HEK293 (cell line): ENCODE measurements around the gene CEP83.
A peak's percentile ranks its signal among the peaks of the same experiment; 100 is the strongest.
"Not testable (repeated sequence)": the region's sequence is repeated elsewhere in the genome, so short reads cannot be mapped to it uniquely, and the experiment has no call there.

Experiments
- CTCF ChIA-PET: fragments of 350-600 bp; formaldehyde crosslinking; extraction: SDS; loops from one replicate; lab custom pipeline; 2021; ENCODE audit warnings: antibody characterized with exemption; lab: Yijun Ruan, JAX
- POLR2A ChIA-PET: fragments of 300-600 bp; formaldehyde crosslinking; extraction: SDS; loops from one replicate; lab custom pipeline; 2020; ENCODE audit warnings: antibody characterized with exemption, inconsistent platforms; lab: Yijun Ruan, JAX
- H3K27ac ChIP-seq: fragments of 200-500 bp; sonication (Bioruptor generic); 2 replicates; pipeline ENCODE4 v1.5.1; 2014; ENCODE audit warnings: low read depth, low read length, control low read depth, inconsistent platforms; ENCODE audit errors: extremely low read depth
- H3K36me3 ChIP-seq, 2 experiments: fragments of 200-500 bp in 1 of 2; sonication (Bioruptor generic) in 1 of 2; 1 replicate in 1 of 2; 2 replicates in 1 of 2; pipeline ENCODE4 v1.5.1; 2014 to 2017; ENCODE audit warnings: inconsistent platforms in 2 of 2, low read length in 2 of 2; ENCODE audit not compliant: control insufficient read depth in 2 of 2, insufficient read depth in 1 of 2
- H3K4me1 ChIP-seq: fragments of 200-500 bp; sonication (Bioruptor generic); 2 replicates; pipeline ENCODE4 v1.5.1; 2014; ENCODE audit warnings: mild to moderate bottlenecking, low read length, inconsistent platforms; ENCODE audit not compliant: control insufficient read depth, insufficient read depth
- H3K4me3 ChIP-seq: 2 replicates; pipeline ENCODE4 v1.5.1; 2011; ENCODE audit warnings: low read depth, mild to moderate bottlenecking, control low read depth, low read length, moderate library complexity
- H3K9me3 ChIP-seq: fragments of 200-500 bp; sonication (Bioruptor generic); 2 replicates; pipeline ENCODE4 v1.5.1; 2014; ENCODE audit warnings: low read depth, low read length, inconsistent platforms; ENCODE audit not compliant: control insufficient read depth, insufficient read depth
- BCL11B ChIP-seq: fragments of 450-650 bp; formaldehyde crosslinking; IDR thresholded peaks from 2 replicates; pipeline ENCODE4 v1.5.1; 2016; ENCODE audit warnings: low read depth, missing biosample characterization, missing genetic modification characterization
- KLF16 ChIP-seq: fragments of 450-650 bp; formaldehyde crosslinking; IDR thresholded peaks from 2 replicates; pipeline ENCODE4 v1.5.1; 2017; ENCODE audit warnings: missing biosample characterization, missing genetic modification characterization
- PATZ1 ChIP-seq: fragments of 450-650 bp; formaldehyde crosslinking; IDR thresholded peaks from 2 replicates; pipeline ENCODE4 v1.5.1; 2016; ENCODE audit warnings: missing biosample characterization, missing genetic modification characterization
- SETDB1 ChIP-seq: IDR thresholded peaks from one replicate; pipeline ENCODE4 v1.6.1; 2017; ENCODE audit warnings: mild to moderate bottlenecking, low read length, moderate library complexity, mixed read lengths; ENCODE audit not compliant: insufficient read length
- TRIM28 ChIP-seq: IDR thresholded peaks from 2 replicates; pipeline ENCODE4 v1.6.1; 2011; ENCODE audit warnings: low read length, control low read depth, borderline replicate concordance
- ZBTB10 ChIP-seq: fragments of 450-650 bp; formaldehyde crosslinking; IDR thresholded peaks from 2 replicates; pipeline ENCODE4 v1.5.1; 2016; ENCODE audit warnings: missing biosample characterization, missing genetic modification characterization
- ZEB2 ChIP-seq: fragments of 450-650 bp; formaldehyde crosslinking; IDR thresholded peaks from 2 replicates; pipeline ENCODE4 v1.5.1; 2016; ENCODE audit warnings: missing biosample characterization, missing genetic modification characterization
- ZFP3 ChIP-seq: fragments of 450-650 bp; formaldehyde crosslinking; IDR thresholded peaks from 2 replicates; pipeline ENCODE4 v1.5.1; 2016; ENCODE audit warnings: low read depth, missing biosample characterization, missing genetic modification characterization
- ZNF10 ChIP-seq: fragments of 450-650 bp; formaldehyde crosslinking; IDR thresholded peaks from 2 replicates; pipeline ENCODE4 v1.5.1; 2017; ENCODE audit warnings: missing biosample characterization, missing genetic modification characterization
- ZNF24 ChIP-seq: fragments of 450-650 bp; formaldehyde crosslinking; IDR thresholded peaks from 2 replicates; pipeline ENCODE4 v1.5.1; 2016; ENCODE audit warnings: missing biosample characterization, missing genetic modification characterization
- ZNF521 ChIP-seq: fragments of 450-650 bp; formaldehyde crosslinking; IDR thresholded peaks from 2 replicates; pipeline ENCODE4 v1.5.1; 2017; ENCODE audit warnings: missing biosample characterization, mild to moderate bottlenecking, missing genetic modification characterization
- ZNF548 ChIP-seq: fragments of 450-650 bp; formaldehyde crosslinking; IDR thresholded peaks from 2 replicates; pipeline ENCODE4 v1.5.1; 2016; ENCODE audit warnings: missing biosample characterization, missing genetic modification characterization
- ZNF561 ChIP-seq: fragments of 450-650 bp; IDR thresholded peaks from 2 replicates; pipeline ENCODE4 v1.5.1; 2018; ENCODE audit warnings: missing biosample characterization, missing genetic modification characterization, borderline replicate concordance
- ZNF664 ChIP-seq: fragments of 450-650 bp; formaldehyde crosslinking; IDR thresholded peaks from 2 replicates; pipeline ENCODE4 v1.5.1; 2016; ENCODE audit warnings: missing biosample characterization, missing genetic modification characterization
- ZNF670 ChIP-seq: fragments of 450-650 bp; formaldehyde crosslinking; IDR thresholded peaks from 2 replicates; pipeline ENCODE4 v1.5.1; 2016; ENCODE audit warnings: missing biosample characterization, missing genetic modification characterization, low read depth
- ZNF791 ChIP-seq: fragments of 450-650 bp; formaldehyde crosslinking; IDR thresholded peaks from 2 replicates; pipeline ENCODE4 v1.5.1; 2016; ENCODE audit warnings: missing biosample characterization, missing genetic modification characterization
- ZSCAN18 ChIP-seq: fragments of 450-650 bp; formaldehyde crosslinking; IDR thresholded peaks from 2 replicates; pipeline ENCODE4 v1.5.1; 2016; ENCODE audit warnings: missing biosample characterization, missing genetic modification characterization
- ZSCAN5A ChIP-seq: fragments of 450-650 bp; formaldehyde crosslinking; IDR thresholded peaks from 2 replicates; pipeline ENCODE4 v1.5.1; 2016; ENCODE audit warnings: missing biosample characterization, missing genetic modification characterization

Gene CEP83

GRCh38 chr12:94426049-94426448, 33.6 kb downstream of the CEP83 start (continued):
- TF ChIP-seq ZNF24 (tag by site-specific recombination), result no peak
- TF ChIP-seq ZNF664 (tag by site-specific recombination), result no peak
- TF ChIP-seq ZFP3 (tag by site-specific recombination), result no peak
- TF ChIP-seq TRIM28, result no peak
- no peak for TF ChIP-seq ZBTB10 (tag by site-specific recombination)
- no peak for TF ChIP-seq SETDB1
- no peak for TF ChIP-seq ZNF521
- TF ChIP-seq, all 188 proteins: peak for 0

- CTCF ChIA-PET, POLR2A ChIA-PET, H3K27ac ChIP-seq, H3K9me3 ChIP-seq, H3K36me3 ChIP-seq: not testable (repeated sequence)
- Histone ChIP-seq H3K4me1 (peaks cover 10% of the 10 kb centered on the region; the same call in 1 of the 2 replicates), H3K4me3 (peak overlapping the region; percentile 22)
Measured at GRCh38 chr12:94424830-94425229, 34.8 kb downstream of the CEP83 start.

GRCh38 chr12:94421868-94422740, 37.6 kb downstream of the CEP83 start:
- TF ChIP-seq ZNF10 (tag by site-specific recombination), result no peak
- peak; percentile 99 for TF ChIP-seq SETDB1
- peak; percentile 58; the same call in 1 of the 2 replicates for TF ChIP-seq ZNF561 (tag by site-specific recombination)
- peak; percentile 66; the same call in 1 of the 2 replicates for TF ChIP-seq TRIM28
- no peak for TF ChIP-seq PATZ1 (tag by site-specific recombination)
- no peak for TF ChIP-seq ZNF548 (tag by site-specific recombination)
- CTCF ChIA-PET, result interaction anchor here (0.7 kb wide), 1 partner anchor 86 kb away, joined by 3 read pairs; no protein-coding TSS in a partner anchor
- H3K36me3 ChIP-seq, result no peaks in the 10 kb centered on the region
- H3K4me1 ChIP-seq, result no peaks in the 10 kb centered on the region
- POLR2A ChIA-PET, result no interaction called here
- H3K9me3 ChIP-seq, result no peaks in the 10 kb centered on the region
- H3K27ac ChIP-seq, result no peak overlapping the region
- H3K4me3 ChIP-seq, result no peak overlapping the region

- Histone ChIP-seq H3K27ac (no peak overlapping the region), H3K4me3 (no peak overlapping the region), H3K9me3 (no peaks in the 10 kb centered on the region), H3K4me1 (no peaks in the 10 kb centered on the region), H3K36me3 (no peaks in the 10 kb centered on the region)
- ChIA-PET CTCF (no interaction called here), POLR2A (no interaction called here)
- TF ChIP-seq ZEB2 (tag by site-specific recombination) (no peak), ZSCAN5A (tag by site-specific recombination) (no peak), KLF16 (tag by site-specific recombination) (no peak), ZSCAN18 (tag by site-specific recombination) (no peak), BCL11B (tag by site-specific recombination) (no peak), ZBTB10 (tag by site-specific recombination) (no peak), ZNF791 (tag by site-specific recombination) (no peak), ZNF670 (tag by site-specific recombination) (no peak)
Measured at GRCh38 chr12:94418517-94418916, 41.1 kb downstream of the CEP83 start.
